Endothelial cell of umbilical vein (primary cell): ENCODE data around the gene FLVCR2. TPM values are rescaled to one million over a fixed set of nuclear protein-coding genes. Genes with fewer than 3 reads are reported as not detected.

ENCODE experiments used
- BruUV-seq: library from RNA; stranded (reverse); fragments of 400-500 nt; replicated peaks from 2 replicates; lab custom pipeline; 2021; lab: Mats Ljungman, UMichigan
- CTCF ChIA-PET: fragments of 300-600, 350-600 bp; sonication (Branson Sonifier 250); formaldehyde crosslinking; loops from one replicate; lab custom pipeline; 2021; ENCODE audit warnings: antibody characterized with exemption, inconsistent platforms; lab: Charles Lee
- POLR2A ChIA-PET: fragments of 300-600, 350-600 bp; sonication (Branson Sonifier 250); formaldehyde crosslinking; loops from one replicate; lab custom pipeline; 2021; ENCODE audit warnings: antibody characterized with exemption, inconsistent platforms; lab: Charles Lee
- DNase-seq: peaks from one replicate; pipeline ENCODE4 v3.0.0-alpha.2; 2011; ENCODE audit warnings: low read depth, low spot score
- FAIRE-seq: peaks from 2 replicates; lab custom pipeline; 2011; peaks lifted over from hg19 to GRCh38; lab: Jason Lieb, UNC
- H2AFZ ChIP-seq: 2 replicates; pipeline ENCODE4 v1.6.0; 2012; ENCODE audit warnings: low read depth, low read length, control low read depth, inconsistent platforms
- H3K27ac ChIP-seq: 2 replicates; pipeline ENCODE4 v1.5.1; 2011; ENCODE audit warnings: low read depth, mild to moderate bottlenecking, control low read depth, low read length, moderate library complexity; ENCODE audit not compliant: insufficient read depth
- H3K27me3 ChIP-seq, 2 experiments: 2 replicates each; pipeline versions ENCODE4 v1.6.0 to v1.6.1; 2011; ENCODE audit warnings: low read length in 2 of 2, mixed read lengths in 1 of 2; ENCODE audit not compliant: control insufficient read depth in 2 of 2, insufficient read depth in 2 of 2
- H3K36me3 ChIP-seq, 2 experiments: 2 replicates in 1 of 2; 3 replicates in 1 of 2; pipeline ENCODE4 v1.5.1; 2011; ENCODE audit warnings: low read length in 2 of 2, mild to moderate bottlenecking in 1 of 2, moderate library complexity in 1 of 2; ENCODE audit not compliant: control insufficient read depth in 2 of 2, insufficient read depth in 2 of 2; ENCODE audit errors: extremely low read depth in 1 of 2
- H3K4me1 ChIP-seq: 3 replicates; pipeline ENCODE4 v1.5.1; 2011; ENCODE audit warnings: mild to moderate bottlenecking, low read length; ENCODE audit not compliant: control insufficient read depth, insufficient read depth; ENCODE audit errors: extremely low read depth
- H3K4me2 ChIP-seq: 2 replicates; pipeline ENCODE4 v1.6.1; 2011; ENCODE audit warnings: low read length, control low read depth, mixed read lengths; ENCODE audit not compliant: insufficient read depth
- H3K4me3 ChIP-seq, 3 experiments: fragments of 200-600 bp in 1 of 3; sonication (generic), shearing (Covaris generic) in 1 of 3; replicated peaks in 1 of 3; 2 replicates each; pipeline ENCODE4 v1.5.1; 2011 to 2016; ENCODE audit warnings: control low read depth in 3 of 3, low read length in 3 of 3, mild to moderate bottlenecking in 2 of 3, inconsistent platforms in 1 of 3, low read depth in 1 of 3, moderate library complexity in 1 of 3; ENCODE audit not compliant: insufficient read depth in 1 of 3
- H3K79me2 ChIP-seq: 2 replicates; pipeline ENCODE4 v1.6.0; 2012; ENCODE audit warnings: low read length, inconsistent platforms; ENCODE audit not compliant: control insufficient read depth, insufficient read depth
- H3K9ac ChIP-seq: replicated peaks from 2 replicates; pipeline ENCODE3; 2011; ENCODE audit warnings: low read length, control low read depth; ENCODE audit not compliant: insufficient read depth; ENCODE audit errors: extremely low read depth
- H3K9me1 ChIP-seq: replicated peaks from 3 replicates; pipeline ENCODE4 v1.6.0; 2011; ENCODE audit warnings: mild to moderate bottlenecking, low read length; ENCODE audit not compliant: control insufficient read depth, insufficient read depth; ENCODE audit errors: extremely low read depth
- H3K9me3 ChIP-seq: replicated peaks from 2 replicates; pipeline ENCODE4 v1.5.1; 2012; ENCODE audit warnings: low read length, inconsistent platforms; ENCODE audit not compliant: control insufficient read depth, insufficient read depth
- H4K20me1 ChIP-seq: replicated peaks from 2 replicates; pipeline ENCODE3; 2011; ENCODE audit warnings: mild to moderate bottlenecking, low read length; ENCODE audit not compliant: control insufficient read depth, insufficient read depth; ENCODE audit errors: extremely low read depth
- CTCF ChIP-seq, 2 donors: IDR thresholded peaks; 1 replicate in 1 of 2; 2 replicates in 1 of 2; pipeline ENCODE4 v1.5.1; 2011; ENCODE audit warnings: low read length in 2 of 2, mild to moderate bottlenecking in 2 of 2, moderate library complexity in 2 of 2, control low read depth in 1 of 2, inconsistent platforms in 1 of 2, low read depth in 1 of 2; ENCODE audit not compliant: insufficient read depth in 1 of 2; ENCODE audit errors: extremely low read depth in 1 of 2
- EZH2 ChIP-seq: IDR thresholded peaks from 2 replicates; pipeline ENCODE4 v1.6.1; 2012; ENCODE audit warnings: borderline replicate concordance, low read depth, mild to moderate bottlenecking, moderate library complexity, low read length, inconsistent platforms; ENCODE audit not compliant: severe bottlenecking
- FOS ChIP-seq: IDR thresholded peaks from 2 replicates; pipeline ENCODE4 v1.6.1; 2011; ENCODE audit warnings: mild to moderate bottlenecking, low read length, moderate library complexity, borderline replicate concordance; ENCODE audit not compliant: insufficient read depth
- GATA2 ChIP-seq: IDR thresholded peaks from 2 replicates; pipeline ENCODE4 v1.7.0; 2011; ENCODE audit warnings: low read depth, mild to moderate bottlenecking, moderate library complexity, mixed read lengths, low read length; ENCODE audit not compliant: insufficient read length, insufficient read depth
- JUN ChIP-seq: IDR thresholded peaks from 2 replicates; pipeline ENCODE4 v1.6.1; 2011; ENCODE audit warnings: borderline replicate concordance, low read depth; ENCODE audit not compliant: insufficient read length, insufficient read depth
- MAX ChIP-seq: IDR thresholded peaks from 2 replicates; pipeline ENCODE4 v1.6.1; 2011; ENCODE audit not compliant: insufficient read depth, insufficient read length
- MYC ChIP-seq: IDR thresholded peaks from one replicate; pipeline ENCODE4 v1.6.1; 2011; ENCODE audit warnings: mild to moderate bottlenecking, low read depth, low read length
- POLR2A ChIP-seq: IDR thresholded peaks from 2 replicates; pipeline ENCODE4 v1.6.1; 2012; ENCODE audit warnings: low read depth, mild to moderate bottlenecking, control low read depth, low read length
- POLR2AphosphoS5 ChIP-seq: IDR thresholded peaks from 2 replicates; pipeline ENCODE4 v1.6.1; 2012; ENCODE audit warnings: low read depth, mild to moderate bottlenecking, control low read depth, low read length, moderate library complexity; ENCODE audit not compliant: insufficient read depth
- dilution Hi-C: fragments of 300-500 bp; cut with MboI; formaldehyde crosslinking; loops from one replicate; pipeline ENCODE4 v1.15.0; 2019; ENCODE audit warnings: low sequenced_read_pairs; ENCODE audit not compliant: extremely low pct_ligation_motif_present
- intact Hi-C: fragments of 100-400 bp; cut with micrococcal nuclease; formaldehyde crosslinking; loops from one replicate; pipeline ENCODE4 v1.10.0; 2022
- polyA plus RNA-seq, 4 experiments: library from polyadenylated mRNA; depleted of rRNA in 3 of 4; stranded (reverse) in 3 of 4; unstranded in 1 of 4; fragments of >200 nt; gene quantifications; 2 replicates each; pipeline versions ENCODE4 v1.2.1 to v1.2.3, GENCODE V29; 2011 to 2012; ENCODE audit warnings: missing spikeins in 1 of 4
- total RNA-seq: library from RNA; stranded (reverse); gene quantifications from 2 replicates; pipeline ENCODE4 v1.2.3, GENCODE V29; 2021

The FLVCR2 gene
- total and polyA plus RNA-seq, 2 donors (not counting 3 experiments of a cell fraction or from before 2014, with no cell fraction given), result 1.4 to 4.9 TPM

GRCh38 chr14:75657331-75657730 is 78.9 kb downstream of the FLVCR2 start:
- CTCF ChIA-PET, result interaction anchor here (0.7 to 14.6 kb wide), 5 partner anchors 8 to 95 kb away, joined by 3 to 309 read pairs (median 4); partner anchors contain the start of gene FLVCR2
- Histone ChIP-seq H3K36me3 (peaks cover 3 to 4% of the 10 kb centered on the region in 2 experiments), H3K9me3 (no peaks in the 10 kb centered on the region), H3K9ac (no peak overlapping the region), H3K27ac (no peak overlapping the region), H3K4me2 (no peak overlapping the region), H3K79me2 (peaks cover 24% of the 10 kb centered on the region), H3K9me1 (no peaks in the 10 kb centered on the region), H2AFZ (no peak overlapping the region), H3K4me3 (no peak overlapping the region), H3K27me3 (no peaks in the 10 kb centered on the region), H3K4me1 (peaks cover 17% of the 10 kb centered on the region), H4K20me1 (no peaks in the 10 kb centered on the region)
- dilution Hi-C loops (no loop called here), intact Hi-C loops (no loop called here)
- TF ChIP-seq EZH2 (no peak), GATA2 (no peak), FOS (no peak), POLR2A (no peak), MAX (no peak), POLR2AphosphoS5 (no peak), CTCF (IDR thresholded peaks at IDR 0.05; ENCODE audit: extremely low read depth in 1 of 2, insufficient read depth in 1 of 2, low read depth in 1 of 2, low read length in 2 of 2) (no peak), MYC (no peak), JUN (no peak)
- BruUV-seq, result no TSS peak
- FAIRE-seq (no peak), DNase-seq (peak; percentile 50)
- POLR2A ChIA-PET, result no interaction called here
